ENCODE results near the gene TMEM151A. TPM values are rescaled to one million over a fixed set of nuclear protein-coding genes. Genes with fewer than 3 reads are reported as not detected.
A peak's percentile ranks its signal among the peaks of the same experiment; 100 is the strongest.

TMEM151A gene
- total RNA-seq, 1 donor from 2014 or later, result 2.1 TPM

GRCh38 chr11:66291303-66291705 is 390 bp upstream of the TMEM151A start:
- no peak for DNase-seq (ENCODE audit: extremely low spot score, unreplicated experiment)
- Mint-ChIP-seq H3K4me3 (peak overlapping the region; percentile 93), H3K4me1 (ENCODE audit: unreplicated experiment) (peaks cover 18% of the 10 kb centered on the region), H3K36me3 (peaks cover 3% of the 10 kb centered on the region), H3K27ac (no peak overlapping the region), H3K9me3 (no peaks in the 10 kb centered on the region), H3K27me3 (peaks cover 45% of the 10 kb centered on the region)
- no peak for TF ChIP-seq CTCF (conservative IDR thresholded peaks at IDR 0.05)

- H3K36me3 Mint-ChIP-seq, result peaks cover 3% of the 10 kb centered on the region
- no peak overlapping the region for H3K27ac Mint-ChIP-seq
- peaks cover 53% of the 10 kb centered on the region for H3K27me3 Mint-ChIP-seq
- no peaks in the 10 kb centered on the region for H3K9me3 Mint-ChIP-seq
- peaks cover 18% of the 10 kb centered on the region for H3K4me1 Mint-ChIP-seq (ENCODE audit: unreplicated experiment)
- DNase-seq (ENCODE audit: extremely low spot score, unreplicated experiment), result no peak
- H3K4me3 Mint-ChIP-seq, result peak overlapping the region; percentile 76
- no peak for TF ChIP-seq CTCF (conservative IDR thresholded peaks at IDR 0.05)
Observed at GRCh38 chr11:66292543-66293332, 1.0 kb downstream of the TMEM151A start.

GRCh38 chr11:66293352-66293751 is 1.7 kb downstream of the TMEM151A start:
- H3K27me3 Mint-ChIP-seq, result peaks cover 57% of the 10 kb centered on the region
- H3K4me3 Mint-ChIP-seq, result peak overlapping the region; percentile 37
- H3K27ac Mint-ChIP-seq, result no peak overlapping the region
- no peak for DNase-seq (ENCODE audit: extremely low spot score, unreplicated experiment)
- H3K36me3 Mint-ChIP-seq, result peaks cover 3% of the 10 kb centered on the region
- TF ChIP-seq CTCF (conservative IDR thresholded peaks at IDR 0.05), result no peak
- H3K9me3 Mint-ChIP-seq, result no peaks in the 10 kb centered on the region
- peaks cover 18% of the 10 kb centered on the region for H3K4me1 Mint-ChIP-seq (ENCODE audit: unreplicated experiment)

- peaks cover 18% of the 10 kb centered on the region for H3K4me1 Mint-ChIP-seq (ENCODE audit: unreplicated experiment)
- H3K4me3 Mint-ChIP-seq, result peak overlapping the region; percentile 37
- no peak overlapping the region for H3K27ac Mint-ChIP-seq
- no peaks in the 10 kb centered on the region for H3K9me3 Mint-ChIP-seq
- no peak for TF ChIP-seq CTCF (conservative IDR thresholded peaks at IDR 0.05)
- DNase-seq (ENCODE audit: extremely low spot score, unreplicated experiment), result no peak
- peaks cover 3% of the 10 kb centered on the region for H3K36me3 Mint-ChIP-seq
- peaks cover 56% of the 10 kb centered on the region for H3K27me3 Mint-ChIP-seq
Observed at GRCh38 chr11:66293777-66294625, 2.3 kb downstream of the TMEM151A start.

- no peaks in the 10 kb centered on the region for H3K9me3 Mint-ChIP-seq
- no peak overlapping the region for H3K4me3 Mint-ChIP-seq
- no peak for TF ChIP-seq CTCF (conservative IDR thresholded peaks at IDR 0.05)
- H3K27me3 Mint-ChIP-seq, result peaks cover 53% of the 10 kb centered on the region
- H3K36me3 Mint-ChIP-seq, result no peaks in the 10 kb centered on the region
- DNase-seq (ENCODE audit: extremely low spot score, unreplicated experiment), result no peak
- no peak overlapping the region for H3K27ac Mint-ChIP-seq
- peaks cover 9% of the 10 kb centered on the region for H3K4me1 Mint-ChIP-seq (ENCODE audit: unreplicated experiment)
Observed at GRCh38 chr11:66294626-66295620, 3.2 kb downstream of the TMEM151A start.
